ENCODE measurements around the gene NDUFA9.

The NDUFA9 gene

GRCh38 chr12:4648501-4649357, at the start of gene NDUFA9, which contains the start of gene AKAP3:
Gene NDUFA9, plus strand, starts transcription at chr12:4649114. Its CDS starts 13 bp downstream, at chr12:4649127.
Gene AKAP3, minus strand, starts transcription at chr12:4649051. Its CDS starts 10,855 bp downstream, at chr12:4638196.
- Histone ChIP-seq H2AFZ (ENCODE audit: low read length) (peak within 1 kb of the TSS; percentile 66), H3K79me2 (ENCODE audit: insufficient read depth, low read length) (peaks cover 35% of the 10 kb centered on the region), H3F3A (ENCODE audit: insufficient read depth, low read length) (no peaks in the 10 kb centered on the region), H3K9ac (ENCODE audit: low read length) (peak within 1 kb of the TSS; percentile 94), H3K9me3 (ENCODE audit: low read length) (no peaks in the 10 kb centered on the region), H3K4me3 (ENCODE audit: low read depth, low read length, poor library complexity, severe bottlenecking) (peak within 1 kb of the TSS; percentile 96), H4K20me1 (ENCODE audit: insufficient read depth, low read length) (no peaks in the 10 kb centered on the region), H3K27ac (ENCODE audit: low read depth, low read length, poor library complexity, severe bottlenecking) (peak within 1 kb of the TSS; percentile 39), H3K27me3 (ENCODE audit: insufficient read depth, low read length) (no peaks in the 10 kb centered on the region), H3K4me1 (ENCODE audit: insufficient read depth, low read length, severe bottlenecking) (peaks cover 24% of the 10 kb centered on the region), H3K4me2 (ENCODE audit: low read length) (peak within 1 kb of the TSS; percentile 95), H3K36me3 (ENCODE audit: insufficient read depth, low read length) (no peaks in the 10 kb centered on the region), H3K9me2 (ENCODE audit: low read depth, low read length) (no peaks in the 10 kb centered on the region)
- TF ChIP-seq CTCF (IDR thresholded peaks at IDR 0.05; ENCODE audit: low read length) (no peak), EZH2 (IDR thresholded peaks at IDR 0.05; ENCODE audit: borderline replicate concordance, low read length) (no peak)

- no peaks in the 10 kb centered on the region for H3K27me3 ChIP-seq (ENCODE audit: insufficient read depth, low read length)
- TF ChIP-seq CTCF (IDR thresholded peaks at IDR 0.05; ENCODE audit: low read length) (no peak), EZH2 (IDR thresholded peaks at IDR 0.05; ENCODE audit: borderline replicate concordance, low read length) (no peak)
- H4K20me1 ChIP-seq (ENCODE audit: insufficient read depth, low read length) = no peaks in the 10 kb centered on the region
- H3K4me3 ChIP-seq (ENCODE audit: low read depth, low read length, poor library complexity, severe bottlenecking) = no peak overlapping the region
- no peak overlapping the region for H2AFZ ChIP-seq (ENCODE audit: low read length)
- H3K9me3 ChIP-seq (ENCODE audit: low read length) = no peaks in the 10 kb centered on the region
- H3K4me2 ChIP-seq (ENCODE audit: low read length) = no peak overlapping the region
- no peaks in the 10 kb centered on the region for H3F3A ChIP-seq (ENCODE audit: insufficient read depth, low read length)
- no peaks in the 10 kb centered on the region for H3K79me2 ChIP-seq (ENCODE audit: insufficient read depth, low read length)
- no peaks in the 10 kb centered on the region for H3K9me2 ChIP-seq (ENCODE audit: low read depth, low read length)
- no peaks in the 10 kb centered on the region for H3K36me3 ChIP-seq (ENCODE audit: insufficient read depth, low read length)
- no peak overlapping the region for H3K9ac ChIP-seq (ENCODE audit: low read length)
- H3K27ac ChIP-seq (ENCODE audit: low read depth, low read length, poor library complexity, severe bottlenecking) = no peak overlapping the region
- H3K4me1 ChIP-seq (ENCODE audit: insufficient read depth, low read length, severe bottlenecking) = peaks cover 12% of the 10 kb centered on the region
These were observed 45.5 kb upstream of the NDUFA9 start for GRCh38 chr12:4603421-4603820.

DNA sequence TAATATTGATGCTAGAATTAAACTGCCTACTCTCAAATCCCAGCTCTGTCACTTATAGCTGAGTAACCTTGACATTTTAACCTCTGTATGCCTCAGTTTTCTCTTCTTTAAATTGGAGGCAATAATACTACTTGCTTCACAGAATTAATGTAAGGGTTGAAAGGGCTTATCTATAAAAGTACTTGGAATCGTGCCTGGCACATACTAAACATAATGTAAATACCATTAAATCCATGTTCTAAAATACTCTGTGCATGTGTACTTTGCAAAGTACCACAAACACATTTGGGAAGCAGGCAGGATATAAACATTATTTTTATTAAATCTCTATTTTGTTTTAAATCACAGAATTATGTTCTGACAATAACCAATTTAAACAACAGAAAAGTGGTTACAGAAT, 45.0 kb upstream of the NDUFA9 start:
- H3K27ac ChIP-seq (ENCODE audit: low read depth, low read length, poor library complexity, severe bottlenecking) = no peak overlapping the region
- H4K20me1 ChIP-seq (ENCODE audit: insufficient read depth, low read length) = no peaks in the 10 kb centered on the region
- H3K4me1 ChIP-seq (ENCODE audit: insufficient read depth, low read length, severe bottlenecking) = peaks cover 12% of the 10 kb centered on the region
- no peak overlapping the region for H2AFZ ChIP-seq (ENCODE audit: low read length)
- TF ChIP-seq EZH2 (IDR thresholded peaks at IDR 0.05; ENCODE audit: borderline replicate concordance, low read length) (no peak), CTCF (IDR thresholded peaks at IDR 0.05; ENCODE audit: low read length) (no peak)
- H3K9ac ChIP-seq (ENCODE audit: low read length) = no peak overlapping the region
- no peaks in the 10 kb centered on the region for H3K9me2 ChIP-seq (ENCODE audit: low read depth, low read length)
- H3K36me3 ChIP-seq (ENCODE audit: insufficient read depth, low read length) = no peaks in the 10 kb centered on the region
- H3F3A ChIP-seq (ENCODE audit: insufficient read depth, low read length) = no peaks in the 10 kb centered on the region
- H3K4me3 ChIP-seq (ENCODE audit: low read depth, low read length, poor library complexity, severe bottlenecking) = no peak overlapping the region
- H3K27me3 ChIP-seq (ENCODE audit: insufficient read depth, low read length) = no peaks in the 10 kb centered on the region
- no peak overlapping the region for H3K4me2 ChIP-seq (ENCODE audit: low read length)
- H3K79me2 ChIP-seq (ENCODE audit: insufficient read depth, low read length) = no peaks in the 10 kb centered on the region
- H3K9me3 ChIP-seq (ENCODE audit: low read length) = no peaks in the 10 kb centered on the region
